A549 (cell line): Measurements from ENCODE around the gene RNF126.
"Not testable (repeated sequence)": the region's sequence is repeated elsewhere in the genome, so short reads cannot be mapped to it uniquely, and the experiment has no call there.

Experiments
- CEBPB ChIP-seq, 2 experiments: fragments of >200 bp in 1 of 2; sonication (Bioruptor Twin) in 1 of 2; formaldehyde crosslinking in 1 of 2; IDR thresholded peaks; 2 replicates each; pipeline ENCODE4 v1.6.1; 2012 to 2016
- CHD2 ChIP-seq: fragments of 150-350 bp; IDR thresholded peaks from 2 replicates; pipeline ENCODE4 v1.6.1; 2014; ENCODE audit warnings: low read length; ENCODE audit not compliant: partially characterized antibody
- CTCF ChIP-seq: fragments of >200 bp; sonication (Bioruptor Twin); formaldehyde crosslinking; IDR thresholded peaks from 3 replicates; pipeline ENCODE4 v1.5.1; 2016
- HMGXB4 ChIP-seq: fragments of 250-450 bp; sonication (Bioruptor Pico); IDR thresholded peaks from 2 replicates; pipeline ENCODE4 v1.5.0; 2021; ENCODE audit warnings: mild to moderate bottlenecking, moderate library complexity, borderline replicate concordance
- HOXA7 ChIP-seq: fragments of 250-450 bp; sonication (Bioruptor Pico); IDR thresholded peaks from 2 replicates; pipeline ENCODE4 v1.5.0; 2020; ENCODE audit warnings: mild to moderate bottlenecking, moderate library complexity
- MAFK ChIP-seq: fragments of 450-650 bp; IDR thresholded peaks from 2 replicates; pipeline ENCODE4 v1.6.1; 2014; ENCODE audit not compliant: partially characterized antibody
- MAX ChIP-seq: IDR thresholded peaks from 2 replicates; pipeline ENCODE4 v1.6.1; 2012
- MAZ ChIP-seq: fragments of 150-350 bp; IDR thresholded peaks from 2 replicates; pipeline ENCODE4 v1.6.1; 2014; ENCODE audit warnings: antibody characterized with exemption, low read depth, low read length, borderline replicate concordance
- NR3C1 ChIP-seq: fragments of >200 bp; sonication (Bioruptor Twin); formaldehyde crosslinking; IDR thresholded peaks from 3 replicates; pipeline ENCODE4 v1.6.1; 2017
- POLR2A ChIP-seq: IDR thresholded peaks from 2 replicates; pipeline ENCODE4 v1.6.1; 2012; ENCODE audit warnings: mild to moderate bottlenecking, low read length
- RAD21 ChIP-seq, 2 experiments: fragments of >200 bp in 1 of 2; sonication (Bioruptor Twin) in 1 of 2; formaldehyde crosslinking in 1 of 2; IDR thresholded peaks in 1 of 2; conservative IDR thresholded peaks in 1 of 2; 2 replicates in 1 of 2; 3 replicates in 1 of 2; pipeline ENCODE4 v1.6.1; 2012 to 2018; ENCODE audit warnings: inconsistent platforms in 1 of 2
- RFX5 ChIP-seq: fragments of 450-650 bp; IDR thresholded peaks from 2 replicates; pipeline ENCODE4 v1.7.1; 2014; ENCODE audit warnings: antibody characterized with exemption, mild to moderate bottlenecking, moderate library complexity
- USF2 ChIP-seq: fragments of 450-650 bp; IDR thresholded peaks from 2 replicates; pipeline ENCODE4 v1.6.1; 2014; ENCODE audit warnings: antibody characterized with exemption

- TF ChIP-seq CHD2; CTCF; POLR2A; MAZ; USF2; HOXA7; MAX; HMGXB4; CEBPB (IDR thresholded peaks at IDR 0.05); RAD21 (conservative IDR thresholded peaks at IDR 0.05 in 1 of 2, IDR thresholded peaks at IDR 0.05 in 1 of 2); MAFK; RFX5; NR3C1: not testable (repeated sequence)
Observed at GRCh38 chr19:603779-604178, 59.2 kb downstream of the RNF126 start.
